Coronary artery (tissue), 2 donors: ENCODE results near the gene EPHX1.

Experiments
- DNase-seq: peaks from one replicate; pipeline ENCODE4 v3.0.0-alpha.2; 2017; ENCODE audit warnings: low spot score
- H3K27ac ChIP-seq, 2 donors: fragments of 200-600 bp; sonication (generic); one replicate each; pipeline ENCODE4 v1.5.1; 2016 to 2019
- H3K4me3 ChIP-seq: fragments of 200-600 bp; sonication (generic); 2 replicates; pipeline ENCODE4 v1.5.1; 2016; ENCODE audit warnings: mild to moderate bottlenecking, moderate library complexity
- TF ChIP-seq, protein P1 (sequence below): fragments of 200-600 bp; sonication (generic); IDR thresholded peaks from one replicate; pipeline ENCODE4 v1.5.1; 2019; ENCODE audit warnings: antibody characterized with exemption

The EPHX1 gene

DNA sequence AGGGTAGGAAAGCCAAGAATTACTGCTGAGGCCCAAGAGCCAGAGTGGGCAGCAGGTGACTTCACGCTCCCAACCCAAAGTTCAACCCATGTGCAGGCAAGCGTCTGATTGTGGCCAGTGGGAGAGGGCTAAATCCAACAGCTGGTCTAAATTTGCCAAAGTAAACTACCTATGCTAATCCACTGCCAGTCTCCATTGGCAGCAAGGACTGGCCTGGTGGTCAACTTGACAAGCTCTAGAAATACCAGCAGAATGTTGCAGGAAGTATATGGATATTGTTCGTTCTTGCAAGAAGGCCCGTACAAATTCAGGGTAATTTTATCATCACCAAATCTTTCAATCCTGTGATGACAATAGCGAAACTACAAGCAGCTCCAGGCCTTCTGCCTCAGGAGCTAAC is 70.7 kb downstream of the EPHX1 start:
- peak overlapping the region; percentile 96 for H3K4me3 ChIP-seq
- peak overlapping the region; percentile 86 to 93 for H3K27ac ChIP-seq
- DNase-seq, result no peak
- TF ChIP-seq, protein P1, sequence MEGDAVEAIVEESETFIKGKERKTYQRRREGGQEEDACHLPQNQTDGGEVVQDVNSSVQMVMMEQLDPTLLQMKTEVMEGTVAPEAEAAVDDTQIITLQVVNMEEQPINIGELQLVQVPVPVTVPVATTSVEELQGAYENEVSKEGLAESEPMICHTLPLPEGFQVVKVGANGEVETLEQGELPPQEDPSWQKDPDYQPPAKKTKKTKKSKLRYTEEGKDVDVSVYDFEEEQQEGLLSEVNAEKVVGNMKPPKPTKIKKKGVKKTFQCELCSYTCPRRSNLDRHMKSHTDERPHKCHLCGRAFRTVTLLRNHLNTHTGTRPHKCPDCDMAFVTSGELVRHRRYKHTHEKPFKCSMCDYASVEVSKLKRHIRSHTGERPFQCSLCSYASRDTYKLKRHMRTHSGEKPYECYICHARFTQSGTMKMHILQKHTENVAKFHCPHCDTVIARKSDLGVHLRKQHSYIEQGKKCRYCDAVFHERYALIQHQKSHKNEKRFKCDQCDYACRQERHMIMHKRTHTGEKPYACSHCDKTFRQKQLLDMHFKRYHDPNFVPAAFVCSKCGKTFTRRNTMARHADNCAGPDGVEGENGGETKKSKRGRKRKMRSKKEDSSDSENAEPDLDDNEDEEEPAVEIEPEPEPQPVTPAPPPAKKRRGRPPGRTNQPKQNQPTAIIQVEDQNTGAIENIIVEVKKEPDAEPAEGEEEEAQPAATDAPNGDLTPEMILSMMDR, result no peak

DNA sequence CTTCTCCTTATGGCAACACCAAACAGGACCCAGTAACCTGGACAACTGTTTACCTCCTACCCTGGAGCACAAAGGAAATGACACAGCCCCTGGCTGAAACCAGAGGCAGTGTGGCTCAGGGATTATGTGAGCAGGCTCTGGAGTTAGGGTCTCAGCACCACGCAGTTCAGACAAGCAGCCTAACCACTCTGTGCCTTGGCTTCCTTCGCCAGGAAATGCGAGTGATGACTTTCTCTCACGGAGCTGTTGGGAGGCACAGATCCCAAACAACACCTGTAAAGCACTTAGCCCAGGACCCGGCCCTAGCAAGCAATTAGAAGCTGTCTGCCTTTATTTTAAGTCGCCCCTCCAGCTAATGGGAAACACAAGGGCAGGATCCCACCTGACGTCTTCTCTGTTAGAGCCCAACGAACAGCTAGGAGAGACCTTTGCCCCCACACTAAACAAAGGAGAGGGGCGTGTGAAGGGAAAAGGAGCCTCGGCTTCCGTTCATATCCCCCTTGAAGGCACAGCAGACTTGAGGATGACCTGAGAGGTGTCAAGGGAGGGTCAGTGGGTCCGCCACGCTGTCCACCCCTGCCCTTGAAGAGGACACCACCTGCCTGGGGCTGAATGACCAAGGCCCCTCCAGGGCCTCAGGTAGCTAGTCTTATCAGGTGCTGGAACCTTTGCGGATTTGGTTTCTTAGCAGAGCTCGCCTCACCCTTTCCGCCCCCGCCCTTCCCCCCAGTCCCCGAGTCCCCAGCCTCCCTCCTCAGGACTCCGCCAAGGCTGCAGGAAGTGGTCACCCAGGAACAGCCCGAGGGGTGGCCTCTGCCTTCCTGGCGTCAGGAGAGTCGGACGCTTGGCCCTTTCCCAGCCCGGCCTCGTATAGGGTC is 71.4 kb downstream of the EPHX1 start:
- peak overlapping the region; percentile 96 for H3K4me3 ChIP-seq
- peak; percentile 80 for DNase-seq

DNA sequence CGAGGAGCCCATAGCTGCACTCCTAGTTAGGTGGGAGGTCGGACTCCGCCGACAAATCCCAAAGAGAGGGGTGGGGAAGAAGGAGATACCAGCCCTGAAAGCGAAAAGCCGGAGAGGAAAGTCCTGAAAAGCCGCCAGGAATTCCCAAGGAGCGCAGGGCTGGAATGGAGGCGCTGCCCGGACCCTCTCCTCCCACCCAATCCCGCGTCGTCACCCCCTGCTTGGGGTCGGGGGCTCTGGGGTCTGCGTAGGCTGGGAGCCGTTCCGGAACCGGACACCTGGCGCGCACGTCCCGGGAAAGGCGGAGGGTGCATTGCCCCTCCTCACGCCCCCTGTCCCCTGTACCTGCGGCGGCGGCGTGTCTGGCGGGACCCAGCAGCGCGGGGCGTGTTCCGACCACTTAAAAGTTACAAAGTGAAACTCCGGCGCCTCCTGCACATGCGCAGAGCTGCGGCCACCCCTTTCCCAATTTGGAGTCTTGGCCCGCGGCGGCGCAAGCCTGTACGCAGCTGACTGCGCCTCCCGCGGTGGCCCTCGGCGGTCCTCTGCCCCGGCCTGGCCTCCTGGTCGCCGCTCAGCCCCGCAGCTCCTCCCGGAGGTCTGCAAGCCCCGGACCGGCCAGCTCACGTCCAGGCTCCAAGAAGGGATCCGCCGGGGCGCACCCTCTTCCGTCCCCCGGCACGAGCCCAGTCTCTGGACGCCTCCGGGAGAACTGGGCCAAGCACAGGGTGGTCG is 72.2 kb downstream of the EPHX1 start, which contains the start of gene TMEM63A:
TSS of gene TMEM63A (minus strand) at position 422 of the 735 bp plus-strand sequence. CDS start 4,800 bp downstream, outside the sequence.
- DNase-seq, result peak; percentile 94
- H3K4me3 ChIP-seq, result peak within 1 kb of the TSS; percentile 96
- TF ChIP-seq, protein P1, result no peak
- H3K27ac ChIP-seq, result peak within 1 kb of the TSS; percentile 86 to 93

More for the DNA sequence above, 71.4 kb downstream of the EPHX1 start:
- H3K27ac ChIP-seq, result peak overlapping the region; percentile 86 to 93
- TF ChIP-seq, protein P1, result no peak

DNA sequence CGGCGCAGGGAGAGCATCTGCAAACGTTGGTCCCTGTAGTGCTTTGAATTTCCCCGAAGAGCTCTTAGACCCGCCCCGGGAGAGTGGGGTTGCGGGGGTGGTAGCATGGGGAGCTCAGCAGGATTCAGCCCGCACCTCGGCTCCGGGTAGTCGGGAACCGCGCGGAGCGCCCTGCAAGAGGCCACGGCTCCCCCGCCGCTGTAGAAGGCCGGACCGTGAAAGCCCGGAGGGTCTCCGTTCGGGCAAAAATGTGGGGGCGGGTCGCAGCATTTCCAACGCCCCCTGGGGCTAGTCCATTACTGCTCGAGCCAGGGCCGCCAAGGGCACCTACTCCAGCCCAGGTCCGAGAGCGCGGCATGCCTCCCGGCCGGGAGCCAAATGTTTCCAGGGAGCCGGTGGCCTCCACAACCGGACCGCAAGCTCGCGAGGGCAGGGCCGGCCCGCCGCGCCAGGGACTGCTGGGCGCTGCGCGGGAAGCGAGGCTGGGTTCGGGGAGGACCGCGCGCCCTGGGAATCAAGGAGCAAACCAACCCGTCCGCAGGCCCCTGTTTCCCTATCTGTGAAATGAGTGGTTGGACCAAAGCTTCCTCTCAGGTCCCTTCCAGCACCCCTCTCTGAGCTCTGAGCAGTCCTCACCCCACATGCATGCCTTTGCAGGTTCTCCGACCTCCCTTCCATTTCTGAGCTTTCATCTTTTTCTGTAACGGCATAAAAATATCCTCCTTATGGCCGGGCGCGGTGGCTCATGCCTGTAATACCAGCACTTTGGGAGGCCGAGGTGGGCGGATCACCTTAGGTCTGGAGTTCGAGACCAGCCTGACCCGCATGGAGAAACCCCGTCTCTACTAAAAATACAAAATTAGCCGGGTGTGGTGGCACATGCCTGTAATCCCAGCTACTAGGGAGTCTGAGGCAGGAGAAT is 73.0 kb downstream of the EPHX1 start:
- DNase-seq, result no peak
- Histone ChIP-seq H3K27ac (peak overlapping the region; percentile 86 to 93), H3K4me3 (peak overlapping the region; percentile 96)
- TF ChIP-seq, protein P1, result no peak

DNA sequence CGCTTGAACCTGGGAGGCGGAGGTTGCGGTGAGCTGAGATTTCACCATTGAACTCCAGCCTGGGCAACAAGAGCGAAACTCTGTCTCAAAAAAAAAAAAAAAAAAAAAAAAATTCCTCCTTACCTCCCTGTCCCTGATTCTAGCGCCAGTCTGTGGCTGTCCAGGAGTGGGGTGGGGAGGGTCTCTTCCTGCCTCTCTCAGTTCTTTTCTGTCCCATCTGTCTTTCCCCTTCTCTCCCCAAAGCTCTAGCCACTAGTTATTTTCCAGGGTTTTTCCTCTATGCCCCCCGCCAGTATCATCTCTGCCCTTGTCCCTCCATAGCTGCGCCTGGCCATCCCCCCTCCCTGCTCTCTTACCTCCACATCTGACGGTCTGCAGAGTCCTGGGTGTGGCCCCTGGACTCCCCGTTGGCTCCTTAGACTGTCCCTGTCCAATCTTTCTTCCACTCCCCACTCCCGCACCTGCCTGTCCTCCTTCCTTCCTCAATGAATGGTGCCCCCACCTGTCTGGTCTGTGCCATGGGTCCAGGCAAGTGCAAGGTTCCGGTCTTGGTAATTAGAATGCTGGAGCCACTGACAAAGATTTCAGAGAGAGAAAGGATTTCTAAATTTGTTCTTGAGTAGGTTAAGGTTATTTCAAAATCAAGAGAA is 73.8 kb downstream of the EPHX1 start:
- H3K27ac ChIP-seq, result no peak overlapping the region
- peak overlapping the region; percentile 96 for H3K4me3 ChIP-seq
- TF ChIP-seq, protein P1, result no peak
- no peak for DNase-seq

DNA sequence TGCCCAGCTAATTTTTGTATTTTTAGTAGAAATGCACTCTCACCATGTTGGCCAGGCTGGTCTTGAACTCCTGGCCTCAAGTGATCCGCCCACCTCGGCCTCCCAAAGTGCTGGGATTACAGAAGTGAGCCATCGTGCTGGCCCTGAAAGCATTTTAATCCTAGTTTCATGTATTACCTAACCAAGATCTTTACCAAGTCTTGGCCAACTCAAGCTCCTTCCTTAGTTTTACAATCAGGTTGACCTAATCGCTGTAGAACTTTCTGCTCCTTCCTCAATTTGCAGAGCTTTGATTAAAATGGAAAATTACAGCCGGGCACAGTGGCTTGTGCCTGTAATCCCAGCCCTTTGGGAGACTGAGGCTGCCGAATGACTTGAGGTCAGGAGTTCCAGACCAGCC is 75.4 kb downstream of the EPHX1 start:
- no peak overlapping the region for H3K4me3 ChIP-seq
- no peak overlapping the region for H3K27ac ChIP-seq
- DNase-seq, result no peak
- TF ChIP-seq, protein P1, result no peak
